ENCODE measurements around the gene NCAPD2. TPM values are rescaled to one million over a fixed set of nuclear protein-coding genes. Genes with fewer than 3 reads are reported as not detected.
A peak's percentile ranks its signal among the peaks of the same experiment; 100 is the strongest.

The NCAPD2 gene
- total RNA-seq, 1 experiment from 2014 or later, result 94.7 TPM

- no peaks in the 10 kb centered on the region for H3K27me3 Mint-ChIP-seq (ENCODE audit: unreplicated experiment)
Observed at GRCh38 chr12:6569786-6570185, 75.9 kb downstream of the NCAPD2 start.

GRCh38 chr12:6570264-6570887 lies 76.5 kb downstream of the NCAPD2 start:
- H3K4me3 Mint-ChIP-seq (ENCODE audit: low read depth, unreplicated experiment), result peak overlapping the region; percentile 9
- peak overlapping the region; percentile 41 for H3K27ac Mint-ChIP-seq (ENCODE audit: unreplicated experiment)
- peak; percentile 57 for TF ChIP-seq CTCF (IDR thresholded peaks at IDR 0.05; ENCODE audit: unreplicated experiment)
- no peaks in the 10 kb centered on the region for H3K27me3 Mint-ChIP-seq (ENCODE audit: unreplicated experiment)
- H3K36me3 Mint-ChIP-seq (ENCODE audit: insufficient read depth, unreplicated experiment), result peaks cover 88% of the 10 kb centered on the region
- intact Hi-C loops (cut with micrococcal nuclease; ENCODE audit: unreplicated experiment), result no loop called here
- no TSS peak for BruUV-seq (replicated peaks)
- peaks cover 26% of the 10 kb centered on the region for H3K4me1 Mint-ChIP-seq (ENCODE audit: low read depth, unreplicated experiment)
- DNase-seq, result peak; percentile 53
- CTCF ChIA-PET, result interaction anchor here (0.7 kb wide), 1 partner anchor 119 kb away, joined by 3 read pairs; the partner anchor contains the start of gene ZNF384
- H3K9me3 Mint-ChIP-seq (ENCODE audit: low read depth, unreplicated experiment), result no peaks in the 10 kb centered on the region

More at GRCh38 chr12:6569786-6570185, 75.9 kb downstream of the NCAPD2 start:
- no peak for TF ChIP-seq CTCF (IDR thresholded peaks at IDR 0.05; ENCODE audit: unreplicated experiment)
- intact Hi-C loops (cut with micrococcal nuclease; ENCODE audit: unreplicated experiment), result no loop called here
- no peak for DNase-seq
- Mint-ChIP-seq H3K4me3 (ENCODE audit: low read depth, unreplicated experiment) (peak overlapping the region; percentile 9), H3K4me1 (ENCODE audit: low read depth, unreplicated experiment) (peaks cover 26% of the 10 kb centered on the region), H3K36me3 (ENCODE audit: insufficient read depth, unreplicated experiment) (peaks cover 88% of the 10 kb centered on the region), H3K9me3 (ENCODE audit: low read depth, unreplicated experiment) (no peaks in the 10 kb centered on the region), H3K27ac (ENCODE audit: unreplicated experiment) (peak overlapping the region; percentile 41)
- CTCF ChIA-PET, result interaction anchor here (0.7 kb wide), 1 partner anchor 120 kb away, joined by 3 read pairs; the partner anchor contains the start of gene ZNF384
- BruUV-seq (replicated peaks), result no TSS peak

- Mint-ChIP-seq H3K36me3 (ENCODE audit: insufficient read depth, unreplicated experiment) (peaks cover 78% of the 10 kb centered on the region), H3K27ac (ENCODE audit: unreplicated experiment) (no peak overlapping the region), H3K9me3 (ENCODE audit: low read depth, unreplicated experiment) (no peaks in the 10 kb centered on the region), H3K27me3 (ENCODE audit: unreplicated experiment) (no peaks in the 10 kb centered on the region), H3K4me1 (ENCODE audit: low read depth, unreplicated experiment) (peaks cover 8% of the 10 kb centered on the region), H3K4me3 (ENCODE audit: low read depth, unreplicated experiment) (no peak overlapping the region)
- intact Hi-C loops (cut with micrococcal nuclease; ENCODE audit: unreplicated experiment), result no loop called here
- TF ChIP-seq CTCF (IDR thresholded peaks at IDR 0.05; ENCODE audit: unreplicated experiment), result no peak
- no peak for DNase-seq
- no TSS peak for BruUV-seq (replicated peaks)
- CTCF ChIA-PET, result interaction anchor here (0.7 kb wide), 1 partner anchor 56 kb away, joined by 4 read pairs; no protein-coding TSS in a partner anchor
Observed at GRCh38 chr12:6573001-6573400, 79.1 kb downstream of the NCAPD2 start.

GRCh38 chr12:6574576-6575295 lies 80.8 kb downstream of the NCAPD2 start:
- TF ChIP-seq CTCF (IDR thresholded peaks at IDR 0.05; ENCODE audit: unreplicated experiment), result no peak

More at GRCh38 chr12:6574576-6575295, 80.8 kb downstream of the NCAPD2 start:
- intact Hi-C loops (cut with micrococcal nuclease; ENCODE audit: unreplicated experiment), result no loop called here
- Mint-ChIP-seq H3K27ac (ENCODE audit: unreplicated experiment) (no peak overlapping the region), H3K27me3 (ENCODE audit: unreplicated experiment) (no peaks in the 10 kb centered on the region), H3K4me1 (ENCODE audit: low read depth, unreplicated experiment) (peaks cover 8% of the 10 kb centered on the region), H3K9me3 (ENCODE audit: low read depth, unreplicated experiment) (no peaks in the 10 kb centered on the region), H3K4me3 (ENCODE audit: low read depth, unreplicated experiment) (no peak overlapping the region), H3K36me3 (ENCODE audit: insufficient read depth, unreplicated experiment) (peaks cover 81% of the 10 kb centered on the region)
- CTCF ChIA-PET, result no interaction called here
- no peak for DNase-seq
- no TSS peak for BruUV-seq (replicated peaks)

All from Calu3 (cell line).